GM19099 (cell line): ENCODE results near the gene TEX29.

Experiments used
- POLR2A ChIP-seq: IDR thresholded peaks from 3 replicates; pipeline ENCODE4 v1.6.1; 2011; ENCODE audit warnings: low read depth; ENCODE audit not compliant: insufficient read length; ENCODE audit errors: extremely low read depth

The TEX29 gene

DNA sequence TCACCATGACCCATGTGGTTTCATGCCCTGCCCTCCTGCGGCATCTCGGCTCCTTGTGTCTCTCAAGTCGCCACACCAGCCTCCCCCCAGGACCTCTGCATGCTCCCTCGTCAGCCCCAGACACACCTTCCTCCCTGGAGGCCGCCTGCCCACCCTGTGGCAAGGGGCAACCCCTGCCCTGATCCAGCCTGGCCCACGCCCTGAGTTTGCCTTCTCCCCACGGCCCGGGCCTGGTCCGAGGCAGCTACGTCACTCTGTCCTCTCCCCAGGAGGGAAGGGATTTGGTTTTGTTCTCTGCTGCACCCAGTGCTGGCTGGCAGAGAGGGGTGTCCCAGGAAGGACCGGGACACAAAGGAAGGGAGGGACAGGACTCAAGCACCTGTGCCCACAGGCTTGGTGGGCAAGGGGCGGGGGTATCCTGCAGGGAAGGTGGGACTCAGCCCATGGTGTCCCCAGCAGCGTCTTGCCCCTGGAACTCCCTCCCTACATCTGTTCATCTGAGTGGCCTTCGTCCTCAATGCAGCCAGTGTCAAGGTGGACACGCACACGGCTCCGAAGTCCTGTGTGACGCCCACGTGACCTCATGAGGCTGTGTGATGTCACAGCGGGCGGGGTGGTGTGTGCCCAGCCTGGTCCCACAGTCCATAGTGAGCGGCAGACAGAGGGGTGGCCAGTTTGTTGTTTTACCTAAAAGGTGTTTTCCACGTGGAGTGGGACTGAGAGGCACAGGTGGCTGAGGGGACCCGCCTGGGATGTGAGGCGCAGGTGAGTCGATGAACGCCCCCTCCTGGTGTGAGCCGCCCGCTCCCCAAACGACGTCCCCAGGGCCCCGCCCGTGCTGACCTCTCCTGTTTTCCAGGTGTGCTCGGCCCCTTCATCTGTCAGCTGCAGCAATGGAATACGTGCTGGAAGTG, at the start of gene TEX29:
TSS of gene TEX29 (plus strand) at position 645 of the 914 bp plus-strand sequence. CDS start at position 894, 249 bp downstream.
- no peak for TF ChIP-seq POLR2A

DNA sequence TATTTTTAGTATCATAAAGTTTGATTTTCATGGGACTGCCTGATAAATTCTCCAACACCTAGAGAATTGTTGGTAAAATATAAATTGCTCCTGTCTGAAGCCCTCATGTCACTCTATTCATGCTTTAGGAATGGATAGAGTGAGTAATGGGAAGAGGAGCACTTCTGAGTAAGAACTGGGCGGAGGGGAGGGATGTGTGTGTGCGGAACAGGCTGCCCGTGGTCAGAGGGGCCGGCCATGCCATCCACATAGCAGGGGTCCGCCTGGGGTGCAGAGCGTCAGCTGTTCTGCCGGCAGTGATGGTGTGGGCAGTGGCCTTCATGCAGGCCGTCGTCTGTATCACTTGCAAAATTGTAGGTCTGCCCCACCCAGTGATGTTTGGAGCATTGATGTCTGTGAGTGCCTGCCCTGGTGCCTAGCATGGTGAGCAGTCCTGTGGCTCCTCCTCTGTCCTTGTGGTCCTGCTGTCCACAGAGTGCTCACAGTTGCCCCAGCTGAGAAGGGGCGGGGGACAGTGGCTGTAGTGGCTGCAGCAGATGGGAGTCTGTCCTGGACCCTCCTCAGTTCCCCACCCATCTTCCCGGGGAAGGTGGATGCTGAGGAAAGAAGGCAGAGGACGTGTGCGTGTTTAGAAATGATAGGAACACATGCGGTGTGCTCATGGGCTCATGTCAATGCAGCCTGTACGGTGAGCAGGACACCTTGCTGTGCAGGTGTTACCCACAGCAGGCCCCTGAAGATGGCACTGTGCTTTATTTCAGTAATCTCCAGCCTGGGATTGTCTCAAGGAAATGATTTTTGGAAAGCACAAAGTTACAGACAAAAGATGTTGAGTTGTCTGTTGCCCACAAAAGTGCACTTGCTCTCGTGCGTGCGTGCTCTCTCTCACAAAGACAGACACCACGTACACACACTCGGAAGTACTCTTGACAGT, 49.4 kb upstream of the TEX29 start:
- TF ChIP-seq POLR2A, result no peak

DNA sequence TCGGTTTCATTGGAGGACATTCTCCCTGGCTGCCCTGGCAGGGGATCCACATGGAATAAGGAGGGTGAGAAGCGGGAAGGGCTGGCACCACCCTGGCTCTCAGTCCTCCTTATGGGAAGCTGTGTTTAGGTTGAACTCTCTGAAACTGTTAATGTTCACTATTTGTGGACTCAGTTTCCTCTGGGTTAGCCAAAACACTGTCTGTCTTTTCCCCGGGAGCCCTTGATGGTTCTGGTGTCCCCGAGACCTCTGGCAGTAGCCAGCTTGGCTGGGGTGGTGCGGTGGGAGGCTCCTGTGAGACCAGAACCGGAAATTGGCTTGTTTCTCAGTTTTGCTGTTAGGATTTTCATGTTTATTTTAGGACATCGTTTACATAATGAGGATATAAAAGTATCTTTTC, 48.3 kb upstream of the TEX29 start:
- no peak for TF ChIP-seq POLR2A

DNA sequence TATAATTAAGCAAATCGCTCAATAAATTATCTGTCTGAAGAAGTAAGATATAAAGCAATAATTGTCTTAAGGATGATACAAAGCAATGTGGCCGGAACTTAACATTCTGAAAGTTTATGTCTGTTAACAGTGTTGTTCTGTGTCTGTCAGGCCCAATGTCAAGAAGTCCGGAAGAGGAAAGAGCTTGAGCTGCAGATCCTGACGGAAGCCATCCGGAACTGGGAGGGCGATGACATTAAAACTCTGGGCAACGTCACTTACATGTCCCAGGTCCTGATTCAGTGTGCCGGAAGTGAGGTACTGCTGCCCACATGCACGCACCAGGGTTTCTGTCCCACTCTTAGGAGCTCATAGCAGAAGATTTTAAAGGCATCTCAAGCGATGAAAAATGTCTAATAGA, 45.1 kb upstream of the TEX29 start:
- TF ChIP-seq POLR2A, result no peak

DNA sequence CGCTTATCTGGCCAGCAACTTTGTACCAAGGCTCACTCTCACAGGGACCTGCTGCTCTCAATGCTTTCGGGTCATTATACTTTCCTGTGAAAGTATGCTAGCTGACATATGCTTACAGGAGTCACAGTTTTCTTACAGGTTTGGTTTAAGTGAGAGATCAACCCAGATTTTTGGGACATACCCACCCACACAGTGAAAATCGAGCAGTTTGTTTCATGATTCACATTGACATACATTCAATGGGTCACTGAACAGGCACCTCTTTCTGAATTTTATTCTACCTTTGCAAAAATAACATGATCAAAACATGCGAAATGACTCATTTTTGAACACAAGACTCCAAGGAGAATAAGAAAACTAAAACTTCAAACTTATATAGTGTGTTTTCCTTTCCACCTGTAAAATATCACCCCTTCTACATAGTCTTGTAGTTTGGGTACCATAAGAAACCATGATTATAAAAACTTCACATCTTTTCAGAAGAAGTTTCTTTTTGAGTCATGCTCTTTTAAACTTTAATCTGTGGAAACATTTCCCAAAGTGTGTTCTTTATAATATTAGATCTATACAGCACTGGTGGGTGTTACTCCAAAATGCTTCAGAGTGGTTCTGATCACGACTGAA, 44.3 kb upstream of the TEX29 start:
- no peak for TF ChIP-seq POLR2A

DNA sequence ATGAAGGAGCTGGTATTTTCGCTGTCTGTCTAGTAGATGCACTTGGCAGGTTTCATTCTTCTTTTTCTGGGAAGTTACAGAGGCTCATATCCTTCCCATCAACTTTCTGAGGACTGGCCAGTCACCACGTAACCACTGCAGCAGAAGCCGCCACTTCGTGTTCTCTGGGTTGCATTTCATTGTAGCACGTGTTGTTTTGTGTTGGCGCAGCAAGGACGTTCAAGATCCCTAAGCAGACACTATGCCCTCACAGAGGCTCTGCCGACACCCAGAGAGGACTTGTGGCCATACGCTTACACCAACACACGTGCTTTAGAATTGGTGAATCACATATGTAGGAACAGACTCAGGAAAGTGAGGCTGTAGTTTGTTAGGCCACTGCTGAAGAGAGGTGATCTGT, 42.2 kb upstream of the TEX29 start:
- TF ChIP-seq POLR2A, result no peak

DNA sequence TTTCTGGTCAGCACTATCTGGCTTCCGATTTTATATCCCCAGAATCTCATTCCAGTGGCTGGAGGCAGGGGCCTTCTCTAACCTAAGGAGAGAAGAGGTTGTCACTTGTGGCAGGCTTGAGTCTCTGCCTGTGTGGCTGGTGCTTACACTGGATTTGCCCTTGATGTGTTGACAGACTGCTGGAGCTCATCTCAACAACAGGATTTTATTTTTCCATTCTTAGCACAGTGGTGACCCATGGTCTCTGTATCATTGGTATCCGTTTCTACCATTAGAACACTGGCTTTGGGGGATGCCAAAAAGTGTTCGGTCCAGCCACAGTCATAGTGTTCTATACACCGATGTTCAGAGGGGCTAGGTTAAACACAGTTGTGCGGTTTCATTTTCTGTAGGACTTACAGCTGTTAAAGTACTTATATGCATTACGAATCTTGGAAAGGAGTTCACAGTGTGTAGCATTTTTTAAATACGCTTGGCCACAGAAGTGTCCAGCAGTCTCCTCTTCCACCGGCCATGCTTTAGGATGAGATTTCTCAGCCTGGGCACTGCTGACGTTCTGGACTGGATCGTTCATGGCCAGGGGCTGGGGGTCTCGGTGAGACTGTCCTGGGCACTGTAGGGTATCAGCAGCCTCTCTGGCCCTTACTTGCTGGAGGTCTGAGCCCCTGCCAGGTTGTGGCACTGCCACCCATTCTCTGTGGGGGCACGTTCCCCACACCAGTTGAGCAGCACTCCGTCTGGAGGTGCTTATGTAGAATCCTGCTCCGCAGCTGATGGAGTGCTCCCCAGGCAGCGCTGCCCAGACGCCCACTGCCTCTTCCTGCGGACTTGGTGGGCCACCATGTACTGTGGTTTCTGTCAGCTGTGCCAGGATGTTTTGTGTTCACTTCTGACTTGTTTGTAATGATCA, 41.4 kb upstream of the TEX29 start:
- no peak for TF ChIP-seq POLR2A

DNA sequence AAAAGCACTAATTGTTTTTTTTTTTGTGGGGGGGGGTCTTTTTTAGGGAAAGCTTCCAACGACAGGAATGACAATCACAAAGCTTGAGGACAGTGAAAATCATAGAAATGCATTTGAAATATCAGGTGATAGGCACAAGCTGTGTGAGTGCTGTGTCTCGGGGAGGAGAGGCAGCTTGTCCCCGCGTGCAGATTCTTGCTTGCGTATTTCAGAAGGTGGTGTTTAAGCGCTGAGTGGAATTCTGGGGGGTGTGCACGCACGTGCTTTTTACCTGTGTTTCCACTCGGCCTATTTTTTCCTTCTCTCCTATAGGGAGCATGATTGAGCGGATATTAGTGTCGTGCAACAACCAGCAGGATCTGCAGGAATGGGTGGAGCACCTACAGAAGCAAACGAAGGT, 40.2 kb upstream of the TEX29 start:
- TF ChIP-seq POLR2A, result no peak

DNA sequence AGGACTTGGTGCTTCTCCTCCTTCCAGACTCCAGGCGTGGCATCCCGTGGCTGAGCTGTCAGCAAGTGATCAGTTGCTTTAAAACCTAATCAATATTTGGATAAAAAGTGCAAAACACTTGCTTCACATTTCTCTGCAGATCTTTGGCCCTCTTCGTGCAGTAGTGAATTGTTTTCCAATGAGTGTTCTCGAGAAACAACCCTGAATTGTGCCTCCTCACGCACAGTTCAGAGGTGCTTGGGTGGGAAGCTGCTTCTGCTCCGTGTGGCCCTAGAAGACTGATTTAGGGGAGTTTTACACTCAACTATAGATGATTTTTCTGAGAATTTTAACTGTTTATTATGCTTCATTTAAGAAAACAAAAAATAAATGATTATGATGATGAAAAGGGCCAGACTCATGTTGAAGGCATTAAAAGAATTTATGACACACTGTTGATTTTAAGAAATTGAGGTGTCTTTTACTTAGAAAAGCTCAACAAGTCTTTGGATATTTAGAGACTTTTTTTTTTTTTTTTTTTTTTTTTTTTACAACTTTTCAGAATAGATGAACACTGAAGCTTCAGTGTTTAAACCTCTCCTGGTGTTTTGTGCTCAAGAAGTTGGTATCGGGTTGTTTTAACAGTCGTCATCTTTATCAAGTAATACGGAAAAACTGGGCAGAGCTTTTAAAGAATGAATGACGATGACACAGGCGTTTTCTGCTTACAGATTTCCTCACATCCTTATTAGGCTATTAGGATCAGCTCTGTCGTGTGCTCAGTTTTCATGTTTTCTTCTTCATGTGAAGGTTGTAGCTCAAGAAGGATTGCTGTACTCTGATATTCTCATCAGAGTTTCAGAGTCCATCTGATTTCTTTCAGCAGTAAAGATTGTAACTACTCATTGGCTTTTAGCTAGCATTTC, 39.5 kb upstream of the TEX29 start:
- no peak for TF ChIP-seq POLR2A

DNA sequence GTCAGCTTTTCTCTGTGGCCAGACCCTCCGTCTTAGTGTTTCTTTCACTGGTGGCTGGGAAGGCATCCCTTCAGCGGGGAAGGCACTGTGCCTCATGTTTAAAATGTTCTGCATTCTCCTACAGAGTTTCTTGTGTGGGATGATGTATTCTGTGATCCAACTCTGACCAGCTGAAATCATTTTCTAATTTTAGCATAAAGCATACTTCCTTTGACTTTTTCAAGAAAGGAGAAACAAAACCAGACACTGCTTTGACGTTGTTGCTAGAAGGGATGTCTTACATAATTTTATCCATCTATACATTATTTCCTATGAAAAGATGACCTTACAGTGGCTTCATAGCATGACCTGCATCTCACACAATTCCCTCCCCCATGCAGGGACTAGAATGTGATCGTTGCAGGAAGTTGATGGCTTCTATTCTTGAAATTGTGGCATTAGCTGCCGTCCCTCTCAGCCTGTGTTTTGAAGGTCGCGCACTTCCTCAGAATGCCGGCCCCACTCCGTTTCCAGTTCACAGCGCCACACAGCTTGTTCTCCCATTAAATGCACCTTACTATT, 38.6 kb upstream of the TEX29 start:
- TF ChIP-seq POLR2A, result no peak

DNA sequence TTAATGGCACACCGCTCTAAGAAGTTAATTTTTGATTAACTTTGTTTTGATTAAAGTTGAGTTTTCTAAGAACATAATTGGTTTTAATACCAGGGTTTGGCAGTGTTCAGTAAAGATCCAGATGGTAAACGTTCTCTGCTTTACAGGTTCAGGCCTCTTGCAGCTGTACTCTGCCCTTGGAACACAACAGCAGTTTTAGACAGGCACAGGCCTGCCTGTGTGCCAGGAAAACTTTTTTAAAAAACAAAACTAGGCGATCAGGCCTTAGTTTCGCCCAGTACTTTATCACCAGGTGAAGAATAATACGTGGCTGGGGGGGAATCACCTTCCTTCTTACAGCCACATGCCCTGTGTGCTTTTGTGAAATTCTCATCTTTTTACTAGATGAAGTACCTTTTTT, 38.0 kb upstream of the TEX29 start:
- TF ChIP-seq POLR2A, result no peak

DNA sequence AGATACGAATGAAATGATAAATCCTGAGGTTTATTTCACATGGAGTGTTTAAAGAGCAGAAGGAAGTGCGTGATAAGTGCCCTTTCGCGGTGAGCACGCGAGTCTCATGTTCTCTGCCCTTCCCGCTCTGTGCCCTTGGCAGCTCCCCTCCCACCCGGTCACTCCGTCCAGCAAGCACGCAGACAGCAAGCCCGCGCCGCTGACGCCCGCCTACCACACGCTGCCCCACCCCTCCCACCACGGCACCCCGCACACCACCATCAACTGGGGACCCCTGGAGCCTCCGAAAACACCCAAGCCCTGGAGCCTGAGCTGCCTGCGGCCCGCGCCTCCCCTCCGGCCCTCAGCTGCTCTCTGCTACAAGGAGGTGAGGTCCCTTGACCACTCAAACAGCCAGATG, 37.4 kb upstream of the TEX29 start:
- TF ChIP-seq POLR2A, result no peak

DNA sequence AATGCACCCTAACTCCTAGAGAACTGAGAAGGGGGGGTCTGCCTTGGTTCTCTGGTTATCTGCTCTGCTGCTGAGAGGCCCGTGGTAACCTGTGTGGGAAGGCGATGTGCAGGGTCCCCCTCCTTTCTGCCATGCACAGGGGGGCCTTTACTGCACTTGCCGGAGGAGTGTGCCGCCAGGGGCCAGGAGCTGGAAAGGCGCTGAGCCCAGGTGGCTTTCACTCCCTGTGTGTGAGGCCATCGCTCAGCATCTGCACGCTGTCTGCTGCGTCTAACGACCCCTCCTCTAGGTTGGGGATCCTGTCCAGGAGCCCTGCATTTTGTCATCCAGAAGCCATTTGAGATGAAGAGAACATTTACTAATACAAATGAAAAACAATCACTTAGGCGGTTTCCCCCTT, 37.0 kb upstream of the TEX29 start:
- no peak for TF ChIP-seq POLR2A

DNA sequence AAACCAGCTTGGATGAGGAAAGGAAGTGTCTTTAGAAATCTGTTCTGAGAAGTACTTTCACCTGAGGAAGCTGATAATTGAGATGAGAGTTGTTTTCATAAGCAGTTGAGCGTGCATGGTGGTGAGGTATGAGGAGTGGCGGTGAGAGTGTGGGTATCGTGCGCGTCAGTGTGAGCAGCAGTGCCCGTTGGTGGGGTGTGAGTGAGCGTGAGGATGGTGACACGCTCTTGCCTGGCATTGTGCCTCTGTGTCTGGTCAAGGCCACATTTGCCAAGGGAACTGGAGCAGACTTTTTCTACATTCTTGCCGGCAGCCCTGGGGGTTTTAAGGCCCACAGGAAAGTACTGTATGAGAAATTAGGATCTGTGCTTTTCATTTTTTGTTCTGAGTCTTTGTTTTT, 36.5 kb upstream of the TEX29 start:
- no peak for TF ChIP-seq POLR2A

DNA sequence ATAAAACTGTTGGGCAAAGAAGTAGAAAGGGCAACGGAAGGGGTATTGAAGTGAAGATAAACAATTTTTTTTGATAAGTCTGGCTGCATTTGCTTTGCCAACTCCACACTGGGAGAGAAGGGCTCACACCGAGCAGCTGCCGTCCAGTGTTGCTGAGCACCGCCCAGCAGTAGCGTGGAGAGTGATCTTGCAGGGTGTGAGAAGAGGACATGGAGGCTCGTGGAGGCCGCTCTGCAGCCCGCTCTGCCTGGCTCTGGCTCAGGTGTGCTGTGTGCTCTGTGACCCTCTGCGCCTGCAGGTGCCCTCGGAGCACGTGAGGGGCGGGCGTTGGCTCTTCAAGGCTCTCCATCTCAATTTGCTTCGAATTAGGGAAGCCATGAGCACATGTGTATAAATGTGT, 35.9 kb upstream of the TEX29 start:
- TF ChIP-seq POLR2A, result no peak
